Activated CD4-positive, alpha-beta memory T cell treated with anti-CD3 and anti-CD28 coated beads, Interleukin-2, amount 10 ng/mL, durations not matched to agents 7 days and 5 days (primary cell): ENCODE results near the gene CCDC3. TPM values are rescaled to one million over a fixed set of nuclear protein-coding genes. Genes with fewer than 3 reads are reported as not detected.
"Not testable (repeated sequence)": the region's sequence is repeated elsewhere in the genome, so short reads cannot be mapped to it uniquely, and the experiment has no call there.

Experiments
- CTCF ChIA-PET: fragments of 350-600 bp; sonication (Branson Sonifier 250); formaldehyde crosslinking; loops from one replicate; lab custom pipeline; 2021; ENCODE audit warnings: antibody characterized with exemption, inconsistent platforms; lab: Charles Lee
- POLR2A ChIA-PET: fragments of 350-600 bp; sonication (Branson Sonifier 250); formaldehyde crosslinking; loops from one replicate; lab custom pipeline; 2021; ENCODE audit warnings: antibody characterized with exemption; lab: Charles Lee
- DNase-seq: peaks from one replicate; pipeline ENCODE4 v3.0.0-alpha.2; 2020
- H3K27ac Mint-ChIP-seq: one replicate; pipeline ENCODE4 v1.8.0; 2021; ENCODE audit warnings: mild to moderate bottlenecking, mixed read lengths
- H3K27me3 Mint-ChIP-seq: one replicate; pipeline ENCODE4 v1.8.0; 2021; ENCODE audit warnings: mixed read lengths
- H3K36me3 Mint-ChIP-seq: one replicate; pipeline ENCODE4 v1.8.0; 2021; ENCODE audit warnings: low read depth, mixed read lengths
- H3K4me1 Mint-ChIP-seq: one replicate; pipeline ENCODE4 v1.8.0; 2021; ENCODE audit warnings: mixed read lengths
- H3K4me3 Mint-ChIP-seq: one replicate; pipeline ENCODE4 v1.8.0; 2021; ENCODE audit warnings: mild to moderate bottlenecking, mixed read lengths
- H3K9me3 Mint-ChIP-seq: one replicate; pipeline ENCODE4 v1.8.0; 2021; ENCODE audit warnings: mixed read lengths
- total RNA-seq, 2 experiments: library from RNA; stranded (reverse); gene quantifications; one replicate each; pipeline ENCODE4 v1.2.3, GENCODE V29; 2021

Gene CCDC3
- total RNA-seq, result under 1 TPM; 0.18 to 0.23 TPM

- Mint-ChIP-seq H3K27me3 (peaks cover 53% of the 10 kb centered on the region), H3K4me3 (peak within 1 kb of the TSS; percentile 33), H3K4me1 (peaks cover 6% of the 10 kb centered on the region), H3K9me3 (no peaks in the 10 kb centered on the region), H3K36me3 (no peaks in the 10 kb centered on the region), H3K27ac (no peak within 1 kb of the TSS)
- no peak for DNase-seq
- POLR2A ChIA-PET, result no interaction called here
- CTCF ChIA-PET, result no interaction called here
Measured at GRCh38 chr10:13001041-13001886, at the start of gene CCDC3. Gene CCDC3, minus strand, starts transcription at chr10:13001713. Its CDS starts 143 bp downstream, at chr10:13001570.

GRCh38 chr10:13051126-13051694 lies 49.7 kb upstream of the CCDC3 start:
- no peaks in the 10 kb centered on the region for H3K9me3 Mint-ChIP-seq
- DNase-seq, result no peak
- no peak overlapping the region for H3K27ac Mint-ChIP-seq
- H3K36me3 Mint-ChIP-seq, result no peaks in the 10 kb centered on the region
- peaks cover 8% of the 10 kb centered on the region for H3K27me3 Mint-ChIP-seq
- no peaks in the 10 kb centered on the region for H3K4me1 Mint-ChIP-seq
- ChIA-PET POLR2A (no interaction called here), CTCF (interaction anchor here (0.7 kb wide), 1 partner anchor 13 kb away, joined by 3 read pairs; no protein-coding TSS in a partner anchor)
- no peak overlapping the region for H3K4me3 Mint-ChIP-seq

DNA sequence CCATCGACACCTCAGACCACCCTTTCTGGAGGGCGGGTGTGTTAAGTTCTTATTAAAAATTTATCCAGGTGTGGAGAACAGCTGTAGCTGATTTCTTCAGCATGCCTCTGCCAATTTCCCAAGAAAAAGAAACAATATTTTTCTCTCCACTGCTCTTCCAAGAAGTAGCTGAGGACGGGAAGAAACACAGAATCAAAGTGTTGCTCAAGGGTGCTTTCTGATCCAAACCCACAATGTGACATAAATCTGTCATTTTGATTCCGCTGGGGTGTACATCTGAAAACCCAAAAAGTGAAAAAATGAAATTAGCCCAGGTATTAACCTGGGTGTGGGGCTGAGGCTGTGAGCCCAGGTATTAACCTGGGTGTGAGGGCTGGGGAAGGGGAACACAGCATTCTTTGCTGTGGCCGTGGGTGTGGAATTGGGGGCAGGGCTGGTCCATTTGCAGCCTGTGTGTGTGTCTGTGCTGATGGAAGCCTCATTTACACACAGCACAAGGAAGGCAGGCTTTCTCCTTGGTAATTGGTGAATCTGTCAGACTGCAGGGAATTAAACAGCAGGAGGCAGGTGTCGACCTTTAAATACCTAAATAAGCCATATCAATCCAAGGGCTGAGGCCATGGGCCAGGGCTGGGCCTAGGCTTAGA lies 48.4 kb upstream of the CCDC3 start:
- H3K4me3 Mint-ChIP-seq, result no peak overlapping the region
- H3K4me1 Mint-ChIP-seq, result no peaks in the 10 kb centered on the region
- H3K9me3 Mint-ChIP-seq, result no peaks in the 10 kb centered on the region
- no peaks in the 10 kb centered on the region for H3K36me3 Mint-ChIP-seq
- ChIA-PET POLR2A (no interaction called here), CTCF (no interaction called here)
- H3K27me3 Mint-ChIP-seq, result peaks cover 8% of the 10 kb centered on the region
- H3K27ac Mint-ChIP-seq, result no peak overlapping the region
- no peak for DNase-seq

- ChIA-PET POLR2A (no interaction called here), CTCF (no interaction called here)
- no peaks in the 10 kb centered on the region for H3K4me1 Mint-ChIP-seq
Measured at GRCh38 chr10:13048762-13049161, 47.2 kb upstream of the CCDC3 start.

DNA sequence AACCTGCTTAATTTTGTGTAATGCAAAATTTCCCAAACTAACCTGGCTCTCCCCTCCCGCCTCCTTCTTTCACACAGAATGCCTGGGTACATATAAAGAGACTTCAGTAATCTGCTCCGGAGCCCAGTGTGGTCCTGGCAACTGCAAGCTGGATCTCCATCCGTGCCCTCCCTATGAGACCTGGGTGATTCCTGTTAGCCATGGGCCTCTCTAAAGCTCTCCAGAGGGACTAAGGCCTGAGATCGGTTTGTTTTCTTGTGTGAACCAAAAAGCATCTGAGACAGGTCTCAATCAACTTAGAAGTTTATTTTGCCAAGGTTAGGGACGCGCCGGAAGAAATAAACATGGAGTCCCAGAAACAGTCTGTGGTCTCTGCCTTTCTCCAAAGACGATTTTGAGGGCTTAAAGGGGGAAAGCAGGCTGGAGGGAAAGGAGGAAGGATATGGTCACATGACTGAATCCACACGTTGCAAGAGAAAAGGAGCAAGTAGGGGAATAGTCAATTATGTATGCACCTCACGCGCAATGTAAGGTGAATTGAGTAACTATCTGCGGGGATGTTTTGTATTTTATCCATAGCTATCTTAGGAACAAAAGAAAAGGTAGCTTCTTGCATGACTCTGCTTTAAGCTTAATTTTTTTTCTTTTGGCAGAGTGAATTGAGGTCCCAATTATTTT lies 46.2 kb upstream of the CCDC3 start:
- no peaks in the 10 kb centered on the region for H3K36me3 Mint-ChIP-seq
- no peak for DNase-seq
- no peak overlapping the region for H3K4me3 Mint-ChIP-seq
- H3K4me1 Mint-ChIP-seq, result no peaks in the 10 kb centered on the region
- H3K9me3 Mint-ChIP-seq, result no peaks in the 10 kb centered on the region
- H3K27me3 Mint-ChIP-seq, result peaks cover 8% of the 10 kb centered on the region
- POLR2A ChIA-PET, result no interaction called here
- CTCF ChIA-PET, result no interaction called here
- no peak overlapping the region for H3K27ac Mint-ChIP-seq

More at GRCh38 chr10:13048762-13049161, 47.2 kb upstream of the CCDC3 start:
- peaks cover 8% of the 10 kb centered on the region for H3K27me3 Mint-ChIP-seq
- H3K27ac Mint-ChIP-seq, result no peak overlapping the region
- no peaks in the 10 kb centered on the region for H3K9me3 Mint-ChIP-seq
- DNase-seq, result no peak
- no peak overlapping the region for H3K4me3 Mint-ChIP-seq
- no peaks in the 10 kb centered on the region for H3K36me3 Mint-ChIP-seq

DNA sequence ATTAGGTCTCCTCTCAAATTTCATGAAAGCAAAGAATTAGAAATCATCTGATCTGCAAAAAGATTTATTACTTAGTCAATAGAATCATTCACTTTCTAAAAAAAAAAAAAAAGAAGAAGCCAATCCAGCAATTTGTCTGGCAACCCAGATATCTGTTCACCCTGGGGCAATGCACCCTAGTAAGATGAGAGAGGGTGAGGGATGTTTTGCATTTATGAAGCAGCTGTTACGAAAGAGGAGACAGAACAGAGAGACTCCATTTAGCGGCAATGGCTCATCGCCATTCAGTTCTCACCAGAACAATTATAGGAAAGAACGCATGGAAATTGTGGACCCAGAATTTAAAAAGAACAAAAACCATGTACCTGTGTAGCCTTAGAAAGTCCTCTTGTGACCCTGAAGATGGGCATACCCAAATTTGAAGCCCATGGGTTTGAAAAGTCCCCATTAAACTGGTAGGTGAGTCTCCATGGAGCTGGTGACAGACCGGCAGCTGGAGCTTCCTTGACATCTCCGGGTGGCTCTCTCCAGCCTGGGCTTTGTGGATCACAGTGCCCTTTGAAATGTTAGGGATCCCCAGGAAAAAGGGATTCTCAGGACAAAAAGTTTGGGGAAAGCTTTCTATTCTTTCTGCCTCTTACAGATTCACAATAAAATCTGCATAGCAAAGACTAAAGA lies 45.5 kb upstream of the CCDC3 start:
- Mint-ChIP-seq H3K4me1 (no peaks in the 10 kb centered on the region), H3K27me3 (peaks cover 8% of the 10 kb centered on the region), H3K36me3 (no peaks in the 10 kb centered on the region), H3K27ac (no peak overlapping the region), H3K4me3 (no peak overlapping the region), H3K9me3 (no peaks in the 10 kb centered on the region)
- ChIA-PET POLR2A (no interaction called here), CTCF (no interaction called here)
- no peak for DNase-seq

- ChIA-PET POLR2A (no interaction called here), CTCF (no interaction called here)
- no peak overlapping the region for H3K27ac Mint-ChIP-seq
- no peaks in the 10 kb centered on the region for H3K27me3 Mint-ChIP-seq
- no peaks in the 10 kb centered on the region for H3K4me1 Mint-ChIP-seq
- no peak overlapping the region for H3K4me3 Mint-ChIP-seq
- H3K9me3 Mint-ChIP-seq, result no peaks in the 10 kb centered on the region
- H3K36me3 Mint-ChIP-seq, result no peaks in the 10 kb centered on the region
- no peak for DNase-seq
Measured at GRCh38 chr10:13043520-13043919, 42.0 kb upstream of the CCDC3 start.

DNA sequence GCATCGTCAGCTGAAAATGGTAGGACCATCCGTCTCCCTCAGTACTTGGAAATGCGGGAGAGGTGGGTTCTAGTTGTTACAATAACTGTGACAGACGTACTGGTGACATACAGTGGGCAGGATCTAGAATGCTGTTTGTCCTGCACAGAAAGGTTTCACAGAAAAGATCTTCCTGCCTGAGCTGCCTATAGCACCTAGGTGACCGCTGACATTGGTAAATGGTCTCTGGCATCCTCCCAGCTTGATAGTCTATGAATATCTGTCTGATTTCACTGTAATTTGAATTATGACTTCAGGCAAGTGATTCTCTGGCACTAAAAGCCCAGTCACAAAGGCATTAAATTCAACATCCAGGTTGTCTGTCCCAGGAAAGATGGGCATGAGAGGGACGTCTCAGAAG lies 38.2 kb upstream of the CCDC3 start:
- ChIA-PET CTCF (no interaction called here), POLR2A (no interaction called here)
- no peak overlapping the region for H3K27ac Mint-ChIP-seq
- H3K36me3 Mint-ChIP-seq, result no peaks in the 10 kb centered on the region
- no peaks in the 10 kb centered on the region for H3K9me3 Mint-ChIP-seq
- no peaks in the 10 kb centered on the region for H3K4me1 Mint-ChIP-seq
- no peak overlapping the region for H3K4me3 Mint-ChIP-seq
- no peak for DNase-seq
- no peaks in the 10 kb centered on the region for H3K27me3 Mint-ChIP-seq

DNA sequence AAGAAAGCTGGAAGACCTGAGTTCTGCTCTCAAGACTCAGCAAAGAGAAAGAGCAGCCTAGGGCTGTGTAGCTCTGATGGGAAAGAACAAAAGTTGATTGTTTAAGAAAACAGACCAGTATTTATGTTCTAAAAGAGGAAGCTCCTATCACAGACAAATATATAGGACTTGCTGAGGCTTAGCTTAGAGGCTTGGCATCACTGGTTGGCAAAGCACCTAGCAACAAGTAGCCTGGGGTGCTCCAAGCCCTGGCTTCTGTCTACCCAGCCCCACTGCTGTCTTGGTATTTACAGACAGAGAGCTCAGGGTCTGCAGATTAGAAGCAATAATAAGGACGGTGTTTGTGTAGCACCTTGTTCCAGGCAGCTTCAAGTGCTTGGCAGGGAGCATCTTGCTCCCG lies 36.9 kb upstream of the CCDC3 start:
- no peak for DNase-seq
- Mint-ChIP-seq H3K4me3 (no peak overlapping the region), H3K36me3 (no peaks in the 10 kb centered on the region), H3K9me3 (no peaks in the 10 kb centered on the region), H3K27me3 (no peaks in the 10 kb centered on the region), H3K27ac (no peak overlapping the region), H3K4me1 (no peaks in the 10 kb centered on the region)
- CTCF ChIA-PET, result interaction anchor here (0.6 to 0.7 kb wide), 3 partner anchors 13 to 136 kb away, joined by 3 to 4 read pairs (median 3); no protein-coding TSS in a partner anchor
- POLR2A ChIA-PET, result no interaction called here

GRCh38 chr10:13037832-13038231 lies 36.3 kb upstream of the CCDC3 start:
- no peak overlapping the region for H3K4me3 Mint-ChIP-seq
- H3K27me3 Mint-ChIP-seq, result no peaks in the 10 kb centered on the region
- POLR2A ChIA-PET, result no interaction called here
- H3K4me1 Mint-ChIP-seq, result no peaks in the 10 kb centered on the region
- H3K27ac Mint-ChIP-seq, result no peak overlapping the region
- no peaks in the 10 kb centered on the region for H3K36me3 Mint-ChIP-seq
- CTCF ChIA-PET, result interaction anchor here (0.7 kb wide), 2 partner anchors 59 to 136 kb away, joined by 3 to 4 read pairs; no protein-coding TSS in a partner anchor
- no peaks in the 10 kb centered on the region for H3K9me3 Mint-ChIP-seq
- no peak for DNase-seq

GRCh38 chr10:13036841-13037240 lies 35.3 kb upstream of the CCDC3 start:
- CTCF ChIA-PET, result no interaction called here
- no peak overlapping the region for H3K27ac Mint-ChIP-seq

GRCh38 chr10:13035731-13036130 lies 34.2 kb upstream of the CCDC3 start:
- H3K4me1 Mint-ChIP-seq, H3K36me3 Mint-ChIP-seq, H3K9me3 Mint-ChIP-seq, POLR2A ChIA-PET, H3K27me3 Mint-ChIP-seq, H3K27ac Mint-ChIP-seq, DNase-seq, CTCF ChIA-PET, H3K4me3 Mint-ChIP-seq: not testable (repeated sequence)

More at GRCh38 chr10:13036841-13037240, 35.3 kb upstream of the CCDC3 start:
- H3K4me1 Mint-ChIP-seq, result no peaks in the 10 kb centered on the region
- H3K36me3 Mint-ChIP-seq, result no peaks in the 10 kb centered on the region
- peaks cover 5% of the 10 kb centered on the region for H3K27me3 Mint-ChIP-seq
- POLR2A ChIA-PET, result no interaction called here
- H3K9me3 Mint-ChIP-seq, result no peaks in the 10 kb centered on the region
- H3K4me3 Mint-ChIP-seq, result no peak overlapping the region
- no peak for DNase-seq
